HS-27A (cell line): Measurements from ENCODE around the gene ZNF57.
A peak's percentile ranks its signal among the peaks of the same experiment; 100 is the strongest.
"Not testable (repeated sequence)": the region's sequence is repeated elsewhere in the genome, so short reads cannot be mapped to it uniquely, and the experiment has no call there.

ENCODE experiments used
- DNase-seq: peaks from one replicate; pipeline ENCODE4 v3.0.0-alpha.2; 2012; ENCODE audit warnings: low read depth, missing footprints

The ZNF57 gene

DNA sequence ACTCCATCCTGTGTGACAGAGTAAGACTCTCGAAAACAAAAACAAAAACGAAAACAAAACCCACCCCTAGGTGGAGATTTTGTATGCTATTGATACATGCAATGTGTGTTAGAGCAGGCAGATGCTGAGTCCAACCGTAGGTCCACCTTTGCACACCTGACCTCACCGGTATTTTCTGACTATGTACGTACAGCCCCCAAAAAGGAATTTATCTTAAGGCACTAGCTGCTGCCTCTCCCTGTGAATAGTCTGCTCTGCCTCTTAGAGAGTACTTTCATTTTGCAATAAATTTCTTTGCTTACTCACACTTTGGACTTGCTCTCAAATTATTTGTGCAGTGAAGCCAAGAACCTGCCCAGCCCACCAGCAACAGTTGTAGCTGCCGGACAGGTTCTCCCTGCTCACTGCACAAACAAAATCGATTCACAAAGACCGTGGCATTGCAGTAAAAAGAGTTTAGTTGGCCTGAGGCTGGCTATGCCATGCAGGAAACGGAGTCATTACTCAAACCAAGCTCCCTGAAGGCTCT, 52.3 kb downstream of the ZNF57 start:
- DNase-seq = no peak

DNA sequence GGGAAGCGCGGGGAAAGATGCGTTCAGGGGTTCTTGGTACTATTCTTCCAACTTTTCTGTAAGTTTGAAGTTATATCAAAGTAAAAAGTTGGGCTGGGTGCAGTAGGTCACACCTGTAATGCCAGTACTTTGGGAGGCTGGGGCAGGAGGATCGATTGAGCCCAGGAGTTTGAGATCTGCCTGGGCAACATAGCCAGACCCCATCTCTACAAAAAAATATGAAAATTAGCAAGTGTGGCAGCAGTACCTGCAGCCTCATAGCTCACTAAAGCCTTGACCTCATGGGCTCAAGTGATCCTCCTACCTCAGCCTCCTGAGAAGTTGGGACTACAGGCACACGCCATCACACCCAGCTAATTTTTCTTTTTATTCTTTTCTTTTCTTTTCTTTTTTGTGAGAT, 56.4 kb downstream of the ZNF57 start:
- DNase-seq = no peak

DNA sequence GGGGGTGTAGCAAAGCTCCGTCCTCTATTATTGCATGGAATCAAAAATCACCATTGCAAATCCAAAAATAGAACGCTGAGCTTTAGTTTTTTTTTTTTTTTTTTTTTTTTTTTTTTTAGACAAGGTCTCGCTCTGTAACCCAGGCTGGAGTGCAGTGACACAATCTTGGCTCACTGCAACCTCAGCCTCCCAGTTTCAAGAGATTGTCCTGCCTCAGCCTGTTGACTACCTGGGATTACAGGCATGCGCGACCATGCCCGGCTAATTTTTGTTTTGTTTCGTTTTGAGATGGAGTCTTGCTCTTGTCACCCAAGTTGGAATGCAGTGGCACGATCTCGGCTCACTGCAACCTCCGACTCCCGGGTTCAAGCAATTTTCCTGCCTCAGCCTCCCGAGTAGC, 59.4 kb downstream of the ZNF57 start:
- DNase-seq = no peak

DNA sequence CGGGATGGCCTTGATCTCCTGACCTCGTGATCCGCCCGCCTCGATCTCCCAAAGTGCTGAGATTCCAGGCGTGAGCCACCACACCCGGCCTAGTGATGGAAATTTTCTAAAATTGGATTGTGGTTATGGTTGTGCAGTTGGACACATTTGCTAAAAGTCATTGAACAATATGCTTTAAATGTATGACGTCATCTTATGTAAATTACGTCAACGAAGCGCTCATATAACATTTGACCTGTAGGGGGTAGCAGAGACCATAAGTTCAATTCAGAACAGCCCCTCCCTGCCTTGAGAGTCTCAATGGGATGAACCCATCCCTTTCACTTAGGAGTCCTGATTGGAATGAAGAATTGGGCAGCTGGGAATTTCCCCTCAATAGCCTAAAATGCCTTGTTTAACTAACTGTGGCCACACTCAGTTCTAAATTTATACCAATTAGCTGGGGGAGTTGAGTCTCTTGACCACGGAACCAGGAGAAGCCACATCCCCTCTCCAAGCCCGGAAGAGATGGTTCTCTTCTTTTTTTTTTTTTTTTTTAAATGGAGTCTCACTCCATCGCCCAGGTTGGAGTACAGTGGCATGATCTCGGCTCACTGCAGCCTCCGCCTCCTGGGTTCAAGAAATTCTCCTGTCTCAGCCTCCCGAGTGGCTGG, 61.4 kb downstream of the ZNF57 start:
- peak; percentile 59 for DNase-seq

DNA sequence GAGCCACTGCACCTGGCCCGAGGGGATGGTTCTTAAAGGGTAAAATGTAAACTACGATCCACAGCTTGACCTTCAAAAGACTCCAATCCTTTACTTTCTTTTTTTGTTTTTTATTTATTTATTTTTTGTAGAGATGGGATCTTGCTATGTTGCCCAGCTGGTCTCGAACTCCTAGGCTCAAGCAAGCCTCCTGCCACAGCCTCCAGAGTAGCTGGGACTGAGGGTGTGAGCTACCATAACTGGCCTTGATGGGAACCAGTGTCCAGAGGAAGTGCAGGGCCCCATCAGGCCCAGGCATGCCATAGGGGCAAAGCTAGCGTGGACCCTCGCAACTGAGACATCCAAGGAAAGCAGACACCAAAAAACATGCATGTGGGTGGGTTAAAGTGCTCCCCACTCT, 62.4 kb downstream of the ZNF57 start:
- no peak for DNase-seq

DNA sequence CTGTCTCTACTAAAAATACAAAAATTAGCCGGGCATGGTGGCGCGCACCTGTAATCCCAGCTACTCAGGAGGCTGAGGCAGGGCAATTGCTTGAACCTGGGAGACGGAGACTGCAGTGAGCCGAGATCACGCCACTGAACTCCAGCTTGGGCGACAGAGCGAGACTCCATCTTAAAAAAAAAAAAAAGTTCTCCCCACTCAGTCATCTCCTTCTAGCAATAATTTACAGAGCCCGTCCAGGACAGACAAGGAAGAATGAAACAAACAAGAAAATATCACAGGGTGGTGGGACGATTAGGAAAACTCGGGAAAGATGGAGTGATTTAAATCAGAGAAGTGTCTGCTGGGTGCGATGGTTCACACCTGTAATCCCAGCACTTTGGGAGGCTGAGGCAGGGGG, 62.9 kb downstream of the ZNF57 start:
- not testable (repeated sequence) for DNase-seq

DNA sequence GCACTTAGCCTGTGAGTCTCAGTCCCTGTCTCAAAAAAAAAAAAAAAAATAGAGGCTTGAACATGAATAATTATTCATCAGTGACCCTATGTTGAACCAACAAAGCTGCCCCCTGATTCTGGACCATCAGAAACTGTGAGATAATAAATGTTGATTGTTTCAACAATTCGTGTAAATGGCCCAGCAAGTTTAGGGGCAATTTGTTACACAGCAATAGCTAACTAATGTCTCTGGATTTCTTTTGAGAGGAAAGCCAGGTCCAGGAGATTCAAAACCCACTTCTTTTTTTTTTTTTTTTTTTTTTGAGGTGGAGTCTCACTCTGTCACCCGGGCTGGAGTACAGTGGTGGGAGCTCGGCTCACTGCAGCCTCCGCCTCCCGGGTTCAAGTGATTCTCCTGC, 64.1 kb downstream of the ZNF57 start:
- no peak for DNase-seq

DNA sequence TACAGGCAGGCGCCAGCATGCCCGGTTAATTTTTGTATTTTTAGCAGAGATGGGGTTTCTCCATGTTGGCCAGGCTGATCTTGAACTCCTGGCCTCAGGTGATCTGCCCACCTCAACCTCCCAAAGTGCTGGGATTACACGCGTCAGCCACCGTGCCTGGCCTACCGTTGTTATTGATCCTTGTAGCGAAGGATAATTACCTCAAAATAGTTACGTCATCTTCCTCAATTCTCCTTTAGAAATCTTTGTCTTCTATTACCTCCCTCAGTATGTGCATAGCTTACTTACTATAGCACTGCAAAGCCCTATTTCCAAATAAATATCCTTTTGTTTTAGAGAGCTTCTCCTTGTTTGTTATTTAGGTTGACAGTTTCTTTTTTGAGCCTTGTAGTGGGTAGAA, 67.2 kb downstream of the ZNF57 start:
- DNase-seq = no peak
